ENCODE results near the gene RMRP.

DNA sequence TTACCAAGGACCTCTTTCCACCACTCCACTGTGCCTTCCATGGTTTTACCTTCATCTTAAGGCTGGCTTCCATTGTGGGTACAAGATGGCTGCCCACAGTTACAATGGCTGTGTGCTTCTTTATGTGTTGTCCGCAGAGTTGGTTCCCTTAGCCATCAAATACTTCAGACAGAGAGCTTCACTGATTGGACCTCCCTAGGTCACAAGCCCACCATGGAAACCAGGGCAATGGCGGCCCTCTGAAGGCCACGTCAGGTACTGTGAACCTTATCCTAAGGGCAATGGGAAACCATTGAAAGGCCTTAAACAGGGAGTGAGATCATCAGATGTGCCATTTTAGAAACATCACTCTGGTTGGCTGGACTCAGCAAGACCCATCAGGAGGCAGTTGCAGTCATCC lies 10.1 kb upstream of the RMRP start:
- TF ChIP-seq, protein P1, sequence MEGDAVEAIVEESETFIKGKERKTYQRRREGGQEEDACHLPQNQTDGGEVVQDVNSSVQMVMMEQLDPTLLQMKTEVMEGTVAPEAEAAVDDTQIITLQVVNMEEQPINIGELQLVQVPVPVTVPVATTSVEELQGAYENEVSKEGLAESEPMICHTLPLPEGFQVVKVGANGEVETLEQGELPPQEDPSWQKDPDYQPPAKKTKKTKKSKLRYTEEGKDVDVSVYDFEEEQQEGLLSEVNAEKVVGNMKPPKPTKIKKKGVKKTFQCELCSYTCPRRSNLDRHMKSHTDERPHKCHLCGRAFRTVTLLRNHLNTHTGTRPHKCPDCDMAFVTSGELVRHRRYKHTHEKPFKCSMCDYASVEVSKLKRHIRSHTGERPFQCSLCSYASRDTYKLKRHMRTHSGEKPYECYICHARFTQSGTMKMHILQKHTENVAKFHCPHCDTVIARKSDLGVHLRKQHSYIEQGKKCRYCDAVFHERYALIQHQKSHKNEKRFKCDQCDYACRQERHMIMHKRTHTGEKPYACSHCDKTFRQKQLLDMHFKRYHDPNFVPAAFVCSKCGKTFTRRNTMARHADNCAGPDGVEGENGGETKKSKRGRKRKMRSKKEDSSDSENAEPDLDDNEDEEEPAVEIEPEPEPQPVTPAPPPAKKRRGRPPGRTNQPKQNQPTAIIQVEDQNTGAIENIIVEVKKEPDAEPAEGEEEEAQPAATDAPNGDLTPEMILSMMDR (IDR thresholded peaks at IDR 0.05), result no peak
- no peak for TF ChIP-seq EZH2 (IDR thresholded peaks at IDR 0.05; ENCODE audit: borderline replicate concordance, insufficient read depth, low read depth, low read length, poor library complexity, severe bottlenecking)

Measured in B cell (primary cell).